Activated naive CD4-positive, alpha-beta T cell treated with Interleukin-2 at 50 U/mL for 16 hours (primary cell): ENCODE data around the gene FAM9C.

ENCODE experiments used
- DNase-seq: peaks from one replicate; pipeline ENCODE4 v3.0.0-alpha.2; 2020

The FAM9C gene

DNA sequence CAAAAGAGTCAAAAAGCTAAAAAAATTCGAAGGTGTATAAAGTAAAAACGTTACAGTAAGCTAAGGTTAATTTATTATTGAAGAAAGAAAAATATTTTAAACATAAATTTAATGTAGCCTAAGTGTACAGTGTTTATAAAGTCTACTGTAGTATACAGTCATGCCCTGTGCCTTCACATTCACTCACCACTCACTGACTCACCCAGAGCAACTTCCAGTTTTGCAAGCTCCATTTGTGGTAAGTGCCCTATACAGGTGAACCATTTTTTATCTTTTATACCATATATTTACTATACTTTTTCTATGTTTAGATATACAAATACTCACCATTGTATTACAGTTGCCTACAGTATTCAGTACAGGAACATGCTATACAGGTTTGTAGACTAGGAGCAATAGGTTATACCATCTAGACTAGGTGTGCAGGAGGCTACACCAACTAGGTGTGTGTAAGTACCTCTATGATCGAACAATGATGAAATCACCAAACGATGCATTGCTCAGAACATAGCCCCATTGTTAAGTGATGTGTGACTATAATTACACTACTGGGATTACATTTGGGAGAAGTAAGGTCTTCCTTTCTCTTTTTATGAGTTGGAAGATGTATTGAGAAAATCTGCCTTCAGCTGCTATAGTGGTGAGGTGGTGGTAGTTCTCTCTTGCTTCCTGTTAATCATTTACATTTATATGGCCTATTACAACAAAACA is 42.3 kb downstream of the FAM9C start:
- peak; percentile 28 for DNase-seq

DNA sequence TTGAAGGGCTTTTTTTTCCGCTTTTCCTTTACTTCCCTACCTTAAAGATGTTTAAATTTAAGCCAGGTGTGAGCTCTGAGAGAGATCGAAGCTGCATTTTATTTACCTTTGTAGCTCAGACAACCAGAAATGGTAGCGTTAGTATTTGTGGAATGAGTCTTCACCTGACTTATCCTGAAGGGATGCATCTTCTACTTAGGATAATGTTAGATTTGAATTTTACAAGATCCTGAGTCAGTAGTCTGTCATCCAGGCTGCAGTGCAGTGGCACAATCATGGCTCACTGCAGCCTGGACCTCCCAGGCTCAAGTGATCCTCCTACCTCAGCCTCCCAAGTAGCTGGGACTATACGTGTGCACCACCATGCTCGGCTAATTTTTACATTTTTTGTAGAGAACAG is 43.3 kb downstream of the FAM9C start:
- no peak for DNase-seq

DNA sequence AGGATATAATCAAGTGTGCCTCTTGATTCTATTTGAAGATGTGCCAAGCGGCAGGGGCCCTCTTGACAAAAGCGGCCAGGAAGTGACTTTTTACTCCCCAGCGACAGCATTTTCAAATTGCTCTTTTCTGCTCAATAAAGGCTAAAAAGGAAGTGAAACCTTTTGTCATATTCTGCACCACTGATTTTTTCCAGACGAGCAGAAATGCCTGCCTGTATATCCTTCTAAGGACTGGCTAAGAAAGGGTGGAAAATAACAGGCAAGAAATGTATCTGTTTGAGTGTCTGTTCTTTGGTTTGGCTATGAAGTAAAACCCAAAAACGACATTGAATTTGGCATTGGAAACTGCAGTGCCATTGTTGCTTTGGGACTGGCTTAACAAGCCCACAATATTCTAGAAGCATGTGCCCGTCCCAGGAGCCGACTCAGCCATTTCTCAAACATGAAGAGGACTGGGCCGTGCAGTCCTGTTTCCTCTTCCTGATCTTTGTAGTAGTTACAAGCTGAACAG is 44.1 kb downstream of the FAM9C start:
- DNase-seq: peak; percentile 23

DNA sequence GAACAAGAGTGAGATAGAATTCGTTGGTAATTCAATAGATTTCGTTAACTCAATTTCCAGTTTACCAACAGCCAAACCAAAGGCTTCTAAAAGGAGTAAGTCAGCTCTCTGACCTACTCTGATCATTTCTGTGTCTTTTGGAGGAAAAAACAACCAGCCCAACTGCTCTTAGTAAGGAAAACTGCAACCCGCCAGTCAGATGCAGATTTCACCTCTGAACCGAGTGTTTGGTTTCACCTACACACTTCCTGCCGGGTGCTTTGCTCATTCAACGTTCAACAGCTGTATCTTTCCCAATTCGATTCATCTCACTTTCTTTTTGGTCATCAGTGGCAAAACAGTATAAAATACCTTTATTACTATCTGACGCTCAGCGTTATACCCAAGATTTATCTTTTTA is 45.0 kb downstream of the FAM9C start:
- peak; percentile 61 for DNase-seq

DNA sequence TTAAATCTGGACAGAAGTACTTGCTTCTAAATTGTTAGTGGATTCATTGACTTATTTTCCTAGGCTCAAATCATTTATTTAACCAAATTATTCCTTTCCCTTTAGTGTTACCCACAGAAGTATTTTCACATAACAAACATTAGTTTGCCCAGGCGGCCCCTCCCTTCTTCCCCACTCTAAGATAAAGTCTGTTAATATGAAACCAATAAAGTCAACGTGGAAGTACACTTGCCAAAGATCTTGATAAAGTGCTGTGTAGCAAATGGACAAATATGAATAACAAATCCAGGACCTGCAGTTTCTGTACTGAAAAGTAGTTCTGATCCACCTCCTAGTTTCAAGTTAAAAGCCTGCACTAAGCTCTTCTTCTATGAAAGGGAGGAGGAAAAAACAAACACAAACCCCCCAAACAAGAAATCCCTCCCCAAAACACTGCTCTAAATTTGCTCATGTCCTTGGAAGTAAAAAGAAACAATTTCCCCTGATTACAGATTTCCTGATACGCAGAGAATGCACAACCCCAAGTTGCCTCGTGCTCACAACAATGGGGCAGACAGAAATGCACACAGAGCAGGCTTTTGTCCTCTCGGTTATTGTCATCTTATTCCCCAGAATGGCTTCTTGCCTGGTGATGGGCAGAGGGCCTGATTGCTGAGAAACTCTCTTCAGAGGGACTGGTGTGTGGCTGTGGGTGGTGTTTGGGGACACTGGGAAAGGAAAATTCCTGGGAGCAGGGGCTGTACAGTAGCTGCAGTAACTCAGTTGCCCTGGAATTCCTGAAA is 46.3 kb downstream of the FAM9C start:
- DNase-seq: no peak

DNA sequence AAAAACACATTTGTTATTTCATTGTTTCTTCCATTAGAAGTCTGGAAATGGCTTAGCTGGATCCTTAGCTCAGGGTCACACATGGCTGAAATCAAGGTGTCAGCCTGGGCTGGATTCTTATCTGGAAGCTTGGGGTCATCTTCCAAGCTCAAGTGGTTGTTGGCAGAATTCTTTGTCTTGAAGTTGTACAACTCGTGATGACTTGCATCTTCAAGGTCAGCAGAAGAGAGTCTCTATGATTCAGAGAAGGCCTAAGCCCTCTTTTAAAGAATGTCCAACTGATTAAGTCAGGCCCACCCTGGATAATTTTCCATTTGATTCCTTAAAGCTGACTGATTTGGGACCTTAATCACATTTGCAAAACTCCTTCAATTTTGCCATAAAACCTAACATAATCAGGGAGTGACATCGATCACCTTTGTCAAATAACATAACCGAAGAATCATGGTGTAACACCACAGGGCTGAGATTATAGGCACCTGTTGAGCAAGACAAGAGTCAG is 47.4 kb downstream of the FAM9C start:
- DNase-seq: no peak

DNA sequence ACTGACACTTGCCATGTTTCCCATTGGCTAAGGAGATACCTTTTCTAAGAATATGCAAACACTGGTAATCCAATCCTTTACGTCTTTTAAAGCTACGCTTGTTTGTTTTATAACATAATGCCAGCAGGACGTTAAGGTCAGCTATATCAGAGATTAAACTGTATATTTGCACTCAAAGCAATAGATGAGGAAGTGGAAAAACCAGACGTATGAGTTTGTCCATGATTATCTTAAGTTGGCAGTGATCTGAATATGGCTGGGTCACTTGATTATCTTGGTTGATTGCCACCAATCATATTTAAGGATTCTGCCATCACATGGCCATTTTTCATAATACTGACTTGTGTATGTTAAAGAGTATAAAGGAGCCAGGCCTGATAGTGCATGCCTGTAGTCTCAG is 50.1 kb downstream of the FAM9C start:
- DNase-seq: no peak

DNA sequence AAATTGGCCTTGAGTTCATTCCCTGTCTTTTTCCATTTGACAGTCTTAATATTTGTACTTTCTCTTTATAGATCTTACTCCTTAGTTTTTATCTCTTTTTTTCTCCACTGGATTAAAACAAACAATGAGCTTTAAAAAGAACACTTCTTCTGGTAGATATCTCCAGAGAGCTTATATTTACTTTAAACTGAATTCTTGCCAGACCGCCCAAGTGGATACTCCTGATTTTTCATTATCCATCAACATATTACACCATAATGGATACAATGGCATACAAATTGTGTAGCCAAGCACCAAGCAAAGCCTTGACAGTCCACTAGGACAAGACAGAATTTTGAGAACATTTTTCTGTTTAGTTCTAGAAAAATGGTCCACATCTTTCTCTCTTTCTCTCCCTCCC is 50.6 kb downstream of the FAM9C start:
- no peak for DNase-seq

DNA sequence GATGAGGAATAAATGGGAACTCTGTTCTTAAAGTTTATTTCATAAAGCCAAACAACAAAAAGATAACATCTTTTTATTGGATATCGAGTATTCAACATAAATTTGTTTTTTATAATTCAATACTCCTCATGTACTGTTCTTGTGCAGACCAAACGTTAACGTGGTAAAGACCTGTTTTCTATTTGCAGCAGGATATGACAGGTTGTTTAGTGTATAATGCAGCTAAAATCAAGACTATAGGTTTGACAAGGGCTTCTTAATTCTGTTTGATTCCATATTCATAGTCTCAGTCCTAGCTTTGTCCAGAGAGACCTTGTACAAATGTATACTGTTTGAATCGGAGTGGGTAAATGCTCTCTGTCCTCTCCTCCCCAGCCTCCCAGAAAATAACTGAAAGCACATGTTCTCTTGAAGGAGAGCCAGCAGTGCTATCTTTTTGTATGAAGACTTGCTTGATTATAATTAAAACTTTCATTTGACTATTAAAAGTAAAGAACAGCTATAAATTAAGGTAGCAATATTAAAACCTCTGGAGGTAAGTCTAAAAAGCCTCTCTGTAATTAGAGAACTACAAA is 51.8 kb downstream of the FAM9C start:
- DNase-seq: no peak

DNA sequence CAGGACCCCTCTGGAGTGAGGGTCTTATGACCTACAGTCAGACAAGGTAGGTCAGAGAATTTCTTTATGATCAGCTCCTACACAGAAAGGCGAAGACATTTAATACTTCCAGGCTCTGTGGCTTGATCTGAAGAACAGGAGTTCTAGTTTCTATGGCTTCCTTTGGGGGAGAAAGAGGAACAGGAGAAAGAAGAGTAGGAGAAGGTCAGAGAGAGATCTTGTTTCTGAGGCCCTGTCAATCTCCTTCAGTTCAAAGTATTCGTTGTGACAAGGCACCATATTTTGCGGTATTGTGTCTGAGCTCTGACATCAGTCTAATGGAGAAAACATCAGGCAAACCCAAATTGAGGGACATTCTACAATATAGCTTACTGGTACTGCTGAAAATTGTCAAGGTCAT is 52.8 kb downstream of the FAM9C start:
- DNase-seq: no peak

DNA sequence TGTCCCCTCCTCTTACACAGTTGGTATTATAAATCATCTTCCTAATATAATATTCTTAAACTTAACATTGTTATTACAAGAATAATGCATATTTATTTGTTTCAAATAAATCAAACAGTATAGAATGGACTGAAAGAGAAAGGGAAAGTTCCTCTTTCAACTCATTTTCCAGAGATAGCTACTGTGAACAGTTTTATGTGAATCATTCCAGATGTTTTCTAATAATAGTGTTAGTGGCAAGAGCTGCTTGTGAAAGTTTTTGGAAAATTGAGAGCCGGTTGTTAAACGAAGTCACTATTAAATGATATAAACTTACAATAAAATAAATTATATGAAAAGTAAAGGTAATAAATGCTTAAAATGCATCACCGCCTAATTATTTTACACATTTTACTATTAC is 55.0 kb downstream of the FAM9C start:
- no peak for DNase-seq

DNA sequence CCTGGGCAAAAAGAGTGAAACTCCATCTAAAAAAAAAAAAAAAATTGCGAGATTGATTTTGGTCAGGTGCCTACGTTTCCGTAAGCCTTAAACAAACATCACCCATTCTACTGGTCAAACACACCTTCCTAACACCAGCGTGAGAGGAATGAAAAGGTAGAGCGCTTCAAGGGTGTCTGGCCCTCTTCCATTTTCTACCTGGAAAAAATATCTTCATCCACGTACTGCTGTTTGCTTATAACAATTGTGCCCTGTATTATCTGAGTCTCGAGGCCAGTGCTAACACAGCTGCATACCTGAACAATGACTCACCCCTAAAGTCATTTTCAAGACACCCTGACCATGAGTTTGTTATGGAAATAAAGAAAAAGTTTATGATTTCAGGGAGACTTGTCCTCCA is 55.6 kb downstream of the FAM9C start:
- no peak for DNase-seq

DNA sequence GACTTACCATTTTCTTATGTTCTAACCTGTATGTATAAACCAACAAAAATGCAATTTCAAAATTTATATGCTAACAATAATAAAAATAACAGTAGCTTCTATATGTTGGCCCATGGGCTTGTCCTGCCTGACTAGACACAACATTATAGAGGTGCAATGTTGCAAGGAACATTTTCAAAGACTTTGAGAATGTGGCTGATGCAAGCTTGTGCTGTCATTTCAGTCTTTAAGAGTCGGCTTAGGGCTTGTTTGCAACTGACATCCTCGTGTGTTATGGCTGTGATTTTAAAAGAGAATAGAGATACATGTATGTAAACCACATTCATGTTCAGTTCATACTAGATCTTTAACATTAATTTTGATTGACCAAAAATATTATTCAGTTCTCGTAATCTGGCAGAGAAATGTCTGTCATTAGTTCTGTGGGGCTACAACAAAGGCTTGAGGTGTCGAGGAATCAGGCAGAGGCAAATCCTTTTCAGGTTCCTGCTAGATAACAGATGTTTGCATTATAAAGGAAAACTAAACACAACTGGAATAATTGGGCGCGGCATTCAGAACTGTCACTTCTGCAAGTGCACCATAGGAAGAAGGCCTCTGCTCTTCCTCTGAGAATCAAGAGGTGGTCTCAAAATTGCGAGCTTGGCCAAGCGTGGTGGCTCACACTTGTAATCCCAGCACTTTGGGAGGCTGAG is 56.4 kb downstream of the FAM9C start:
- DNase-seq: no peak

DNA sequence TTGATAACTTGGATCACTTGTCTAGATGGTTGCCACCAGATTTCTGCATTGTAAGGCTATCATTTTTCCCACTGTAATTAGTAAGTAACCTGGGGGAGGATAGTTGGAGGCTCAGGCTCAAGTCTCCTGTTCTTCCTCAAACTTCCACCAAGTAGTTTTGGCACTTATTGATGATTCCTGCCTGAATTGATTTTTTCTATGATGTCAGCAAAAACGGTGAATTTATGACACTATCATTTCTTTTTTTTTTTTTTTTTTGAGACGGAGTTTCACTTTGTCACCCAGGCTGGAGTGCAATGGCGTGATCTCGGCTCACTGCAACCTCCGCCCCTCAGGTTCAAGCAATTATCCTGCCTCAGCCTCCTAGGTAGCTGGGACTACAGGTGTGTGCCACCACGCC is 57.1 kb downstream of the FAM9C start:
- no peak for DNase-seq

DNA sequence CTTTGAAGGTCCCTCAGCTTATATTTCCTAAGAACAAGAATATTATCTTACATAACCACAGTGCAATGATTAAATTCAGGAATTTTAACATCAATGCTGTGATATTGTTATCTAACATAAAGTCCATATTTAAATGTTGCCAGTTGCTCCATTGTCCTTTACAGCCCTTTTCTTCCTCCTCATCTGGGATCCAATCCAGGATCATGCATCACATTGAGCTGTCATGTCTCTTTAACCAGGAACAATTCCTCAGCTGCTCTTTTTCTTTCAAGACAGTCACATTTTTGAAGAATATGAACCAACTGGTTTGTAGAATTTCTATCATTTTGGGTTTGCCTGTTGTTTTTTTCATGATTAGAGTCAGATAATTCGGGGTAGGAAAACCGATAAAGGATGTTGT is 57.5 kb downstream of the FAM9C start:
- DNase-seq: no peak

DNA sequence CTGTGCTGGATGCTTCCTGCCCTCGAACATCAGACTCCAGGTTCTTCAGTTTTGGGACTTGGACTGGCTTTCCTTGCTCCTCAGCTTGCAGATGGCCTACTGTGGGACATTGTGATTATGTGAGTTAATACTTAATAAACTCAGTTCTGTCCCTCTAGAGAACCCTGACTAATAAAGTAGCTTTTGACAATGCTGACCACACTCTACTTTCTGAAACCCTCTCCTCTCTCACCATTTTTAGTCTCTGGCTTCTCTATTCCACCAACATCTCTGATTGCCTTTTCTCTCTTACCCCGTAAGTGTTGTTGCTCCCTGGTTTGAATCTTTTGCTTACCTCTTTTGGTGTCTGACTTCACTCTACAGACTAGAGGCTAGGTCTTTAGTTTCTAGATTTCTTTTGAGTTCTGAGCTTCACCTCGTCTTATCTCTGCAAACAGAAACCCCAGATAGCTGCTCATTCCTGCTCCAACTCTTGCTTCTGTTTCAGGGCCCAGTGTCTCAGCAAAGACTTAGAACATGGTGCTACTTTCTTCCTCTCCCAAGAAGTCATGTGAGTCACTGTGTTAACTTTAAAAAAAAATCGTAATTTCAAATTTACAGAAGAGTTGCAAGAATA is 58.1 kb downstream of the FAM9C start:
- DNase-seq: no peak
